ENCODE results near the gene DBH.

DBH gene

DNA sequence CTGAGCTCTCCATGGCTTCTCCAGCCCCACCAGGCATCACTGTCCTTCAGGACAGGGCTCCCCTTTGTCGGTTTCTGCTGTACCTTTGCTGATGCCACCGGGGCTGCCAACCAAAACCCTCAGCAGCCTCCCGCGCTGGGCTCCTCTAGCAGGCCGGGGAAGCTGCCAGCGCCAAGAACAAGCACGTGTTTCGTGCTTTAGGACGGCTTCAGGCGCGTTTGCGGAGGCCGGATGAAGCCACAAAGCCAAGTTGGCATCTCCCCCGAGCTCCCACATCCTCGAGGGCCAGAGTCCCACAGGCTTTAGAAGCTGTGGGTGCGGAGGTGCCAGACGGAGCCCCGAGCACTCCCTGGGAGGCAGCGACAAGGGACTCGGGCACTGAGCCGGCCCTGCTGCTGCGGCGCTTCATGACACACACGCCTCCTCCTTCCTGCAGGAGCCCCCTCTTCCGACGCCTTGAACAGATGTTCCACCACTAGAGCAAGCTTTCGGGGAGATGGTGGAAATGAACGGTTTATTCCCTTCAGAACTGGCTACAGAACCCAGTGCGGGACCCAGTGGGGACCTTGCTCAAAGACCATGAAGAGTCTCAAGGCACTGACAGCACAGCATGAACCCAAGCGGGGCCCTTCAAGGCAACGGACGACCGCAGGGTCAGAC, 65.3 kb downstream of the DBH start:
- peak in 1 of 2 donors; percentile 44 for DNase-seq (ENCODE audit: low read depth in 2 of 2)

DNA sequence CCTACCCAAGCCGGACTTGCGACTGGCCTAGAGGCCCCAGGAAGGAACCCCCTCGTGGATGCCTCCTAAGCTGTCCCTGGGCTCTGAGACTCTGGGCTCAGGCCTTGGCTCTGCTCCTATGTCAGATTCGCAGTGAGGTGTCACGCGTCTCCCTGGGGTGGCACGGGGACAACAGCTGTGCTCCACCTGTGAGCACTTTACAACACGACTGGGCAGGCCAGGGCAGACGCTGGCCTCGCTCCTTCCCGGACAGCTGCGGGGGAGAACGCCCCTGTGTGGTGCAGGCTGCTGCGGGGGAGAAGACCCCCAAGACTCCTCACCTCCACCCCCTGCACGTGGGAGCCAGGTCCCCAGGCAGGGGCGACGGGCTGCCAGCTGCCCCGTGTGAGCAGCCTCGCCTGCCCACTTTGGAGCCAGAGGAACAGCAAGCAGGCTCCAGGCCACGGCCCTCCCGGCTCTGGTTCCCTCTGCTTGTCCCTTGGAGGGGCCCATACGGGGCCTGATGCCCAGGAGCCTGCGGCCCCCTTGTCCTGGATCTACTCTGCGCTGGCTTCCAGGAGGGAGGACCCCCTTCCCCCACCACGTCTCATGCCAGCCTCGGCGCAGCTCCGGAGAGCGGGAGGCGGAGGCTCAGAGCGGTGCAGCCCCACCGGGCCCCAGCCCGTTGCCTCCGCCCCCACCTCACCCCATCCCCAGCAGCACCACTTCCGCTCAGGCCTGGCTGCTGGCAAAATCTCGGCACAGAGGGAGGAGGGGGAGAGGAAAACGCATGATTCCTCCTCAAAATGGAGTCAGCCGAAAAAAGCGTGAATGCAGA, 66.0 kb downstream of the DBH start:
- DNase-seq (ENCODE audit: low read depth in 2 of 2): peak in 1 of 2 donors; percentile 42

DNA sequence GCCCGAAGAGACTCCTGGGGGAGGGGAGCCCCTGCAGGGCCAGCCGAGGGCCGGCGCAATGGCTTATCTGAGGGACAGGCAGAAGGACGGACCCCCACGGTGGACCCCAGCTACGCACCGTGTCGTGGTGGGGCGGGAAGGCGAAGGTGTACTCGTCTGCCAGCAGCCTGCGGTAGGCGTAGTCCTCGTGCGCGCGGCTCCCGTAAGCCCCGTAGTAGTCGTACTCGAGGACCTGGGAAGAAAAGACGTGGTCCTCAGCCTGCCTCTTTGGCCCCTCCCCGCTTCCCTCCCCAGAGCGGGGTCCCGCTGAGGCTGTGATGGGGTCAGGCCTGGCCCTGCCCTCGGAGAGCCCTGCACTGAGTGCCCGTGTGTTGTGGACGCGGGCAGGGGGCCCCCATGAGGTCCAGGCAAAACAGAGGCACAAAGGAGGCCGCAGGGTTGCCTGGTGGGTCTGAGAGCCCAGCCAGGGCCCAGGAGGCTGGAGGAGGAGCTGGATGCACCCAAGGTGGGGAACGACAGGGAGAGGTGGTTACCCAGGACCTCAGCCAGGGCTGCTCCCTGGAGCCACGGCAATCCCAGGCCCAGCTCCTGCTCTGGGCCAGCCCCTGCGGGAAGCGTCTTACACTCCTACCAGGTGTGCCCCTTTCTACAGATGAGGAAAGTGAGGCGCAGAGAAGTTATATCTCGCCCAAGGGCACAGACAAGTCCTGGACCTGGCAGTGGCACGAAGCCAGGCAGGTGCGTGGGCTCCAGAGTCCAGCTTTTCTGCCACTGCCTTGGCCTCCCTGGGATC, 66.8 kb downstream of the DBH start:
- no peak for DNase-seq (ENCODE audit: low read depth in 2 of 2)

DNA sequence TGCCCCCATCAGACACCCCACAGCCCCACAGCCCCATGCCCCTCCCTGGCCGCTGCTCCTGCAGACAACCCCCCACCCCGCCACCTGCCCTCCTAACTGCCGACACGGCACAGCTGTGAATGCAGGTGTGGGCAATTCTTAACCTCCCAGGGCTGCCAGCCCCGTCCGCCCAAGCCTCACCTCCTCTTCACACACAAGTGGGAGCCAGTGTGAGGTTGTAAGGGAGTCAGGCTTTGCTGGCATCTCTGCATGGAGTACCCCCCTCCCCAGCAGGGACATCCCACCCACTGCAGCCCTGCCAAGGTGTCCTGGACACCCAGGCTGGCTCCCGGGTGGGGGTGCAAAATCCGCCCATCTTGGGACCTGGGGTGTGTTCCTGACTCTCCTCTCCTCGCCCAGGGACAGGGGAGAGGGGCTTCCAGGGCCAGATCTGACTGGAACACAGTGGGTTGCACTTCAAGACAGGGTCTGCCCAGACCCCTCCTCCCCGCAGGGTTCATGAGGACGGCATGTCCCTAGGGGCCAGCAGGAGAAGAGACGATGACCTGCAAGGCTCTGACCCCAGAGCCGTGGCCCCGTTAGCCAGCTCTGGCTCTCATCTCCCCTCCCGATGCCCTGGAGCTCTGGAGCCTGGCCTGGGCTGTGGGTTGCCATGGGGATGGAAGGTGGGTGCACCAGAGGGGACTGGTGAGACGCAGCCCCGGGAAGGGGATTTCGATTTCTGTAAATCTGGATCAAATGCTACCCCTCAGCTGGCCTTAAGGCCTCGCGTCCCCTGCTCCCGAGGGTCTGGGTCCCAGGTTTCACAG, 67.6 kb downstream of the DBH start:
- no peak for DNase-seq (ENCODE audit: low read depth in 2 of 2)

DNA sequence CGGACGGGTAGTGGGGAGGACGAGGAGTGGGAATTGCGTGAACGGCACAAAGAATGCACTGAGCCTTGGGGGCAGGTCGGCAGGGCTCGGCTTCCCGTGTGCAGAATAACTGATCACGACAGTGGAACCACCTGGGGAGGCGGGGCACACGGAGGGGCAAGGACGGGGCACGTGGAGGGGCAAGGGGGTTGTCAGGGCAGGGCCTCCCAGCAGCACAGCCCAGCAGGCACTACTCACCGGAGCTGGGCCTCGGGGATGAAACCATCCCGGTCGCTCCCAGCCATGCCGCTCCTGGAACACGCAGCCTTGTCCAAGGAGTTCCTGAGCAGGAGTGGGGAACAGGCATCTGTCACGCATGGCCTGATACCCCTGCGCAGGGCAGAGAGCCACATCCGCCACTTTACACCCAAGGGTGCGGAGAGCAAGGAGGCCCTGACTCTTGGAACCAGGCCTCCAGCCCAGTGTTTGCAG, 68.6 kb downstream of the DBH start:
- DNase-seq (ENCODE audit: low read depth in 2 of 2): no peak

DNA sequence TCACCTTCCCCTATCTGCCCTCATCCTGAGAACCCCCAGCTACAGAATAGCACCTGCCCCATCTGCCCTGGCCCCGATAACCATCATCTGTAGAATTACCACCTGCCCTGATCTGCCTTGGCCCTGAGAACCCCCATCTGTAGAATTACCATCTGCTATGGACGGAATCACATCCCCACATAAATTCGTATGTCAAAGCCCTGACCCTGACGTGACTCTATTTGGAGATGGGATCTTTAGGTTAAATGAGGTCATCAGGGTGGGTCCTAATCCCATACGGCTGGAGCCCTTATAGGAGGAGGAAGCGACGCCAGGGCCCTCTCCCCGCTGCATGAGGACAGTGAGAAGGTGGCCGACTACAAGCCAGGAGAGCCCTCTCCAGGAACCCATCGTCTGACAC, 69.4 kb downstream of the DBH start:
- DNase-seq (ENCODE audit: low read depth in 2 of 2): no peak

DNA sequence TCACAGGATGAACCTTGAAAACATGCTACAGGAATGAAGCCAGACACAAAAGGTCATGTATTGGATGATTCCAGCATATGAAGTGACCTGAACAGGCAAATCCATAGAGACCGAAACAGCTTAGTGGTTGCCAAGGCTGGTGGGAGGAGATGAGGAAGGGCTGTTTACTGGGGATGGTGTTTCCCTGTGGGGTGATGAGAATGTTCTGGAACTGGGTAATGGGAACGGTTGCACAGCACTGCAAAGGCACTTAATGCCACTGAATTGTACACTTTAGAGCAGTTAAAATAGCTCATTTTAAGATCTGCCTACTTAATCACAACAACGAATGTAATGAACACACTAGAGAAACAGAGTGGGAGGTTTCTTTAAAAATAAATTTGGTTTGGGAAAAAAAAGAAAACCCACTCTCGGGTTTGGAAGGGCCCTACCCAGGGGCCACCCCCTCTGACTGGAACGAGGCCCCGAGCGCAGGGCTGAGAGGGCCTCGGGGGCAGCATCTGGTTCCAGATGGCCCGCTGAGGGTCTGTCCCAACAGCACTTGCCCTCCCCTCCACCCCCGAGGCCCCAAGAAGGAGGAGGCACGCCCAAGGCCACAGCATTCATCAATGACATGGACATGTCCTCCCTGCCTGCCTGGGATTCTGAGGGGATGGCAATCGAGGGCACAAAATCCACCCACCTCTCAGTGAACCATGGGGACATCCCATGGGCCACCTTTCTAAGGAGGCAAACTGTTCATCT, 70.3 kb downstream of the DBH start:
- no peak for DNase-seq (ENCODE audit: low read depth in 2 of 2)

DNA sequence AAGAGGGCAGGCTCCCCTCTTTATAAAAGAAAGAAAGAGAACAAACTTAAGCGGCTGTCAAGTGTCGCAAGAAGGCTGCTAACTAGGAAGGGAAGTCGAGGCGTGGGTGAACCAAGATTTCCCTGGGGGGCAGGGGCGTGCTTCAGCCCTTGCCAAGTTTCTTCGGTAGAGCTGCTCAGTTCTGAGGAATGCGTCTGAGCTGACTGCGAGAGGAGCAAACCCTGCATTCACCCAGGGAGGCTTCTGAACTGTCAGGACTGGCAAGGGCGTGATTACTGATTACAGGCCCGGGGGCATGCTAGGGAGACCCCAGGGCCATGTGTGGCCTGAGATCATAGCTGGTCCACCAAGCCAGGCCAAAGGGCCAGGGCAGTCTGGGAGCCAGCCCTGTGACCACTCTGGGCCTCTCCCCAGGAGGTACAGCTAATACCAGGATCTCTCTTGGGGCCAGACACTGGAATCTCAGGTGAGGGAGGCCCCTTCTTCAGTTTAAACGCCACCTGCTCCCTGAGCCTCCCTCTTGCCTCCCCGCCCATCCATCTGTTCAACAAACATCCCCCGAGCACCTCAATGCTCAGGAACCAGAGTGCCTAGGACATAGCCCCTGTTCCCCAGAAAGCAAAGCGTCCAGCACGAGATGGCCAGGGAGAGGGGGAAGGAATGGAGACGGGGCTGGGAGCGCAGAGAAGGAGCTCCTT, 71.1 kb downstream of the DBH start:
- no peak for DNase-seq (ENCODE audit: low read depth in 2 of 2)

DNA sequence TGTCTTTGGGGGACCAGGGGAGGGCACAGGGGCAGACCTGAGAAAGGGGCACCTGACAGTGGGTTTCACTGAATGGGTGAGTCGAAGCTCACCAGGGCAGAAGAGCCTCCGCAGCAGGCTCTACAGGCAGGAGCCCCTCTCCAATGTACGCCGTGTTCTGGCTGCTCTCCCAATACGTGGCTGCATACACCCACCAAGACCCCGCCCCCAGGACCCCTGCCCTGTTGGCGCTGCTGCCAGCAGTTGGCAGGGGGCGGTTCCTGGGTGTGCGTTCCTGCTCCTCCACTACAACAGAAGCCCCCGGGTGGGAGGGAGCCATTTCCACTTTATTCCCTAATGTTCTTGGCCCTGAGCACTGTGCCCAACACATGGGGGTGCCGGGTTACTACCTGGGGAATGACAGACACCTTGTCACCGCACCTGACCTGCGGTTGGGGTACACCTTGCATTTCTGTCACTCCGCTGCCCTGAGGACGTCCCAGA, 71.6 kb downstream of the DBH start:
- DNase-seq (ENCODE audit: low read depth in 2 of 2): no peak

DNA sequence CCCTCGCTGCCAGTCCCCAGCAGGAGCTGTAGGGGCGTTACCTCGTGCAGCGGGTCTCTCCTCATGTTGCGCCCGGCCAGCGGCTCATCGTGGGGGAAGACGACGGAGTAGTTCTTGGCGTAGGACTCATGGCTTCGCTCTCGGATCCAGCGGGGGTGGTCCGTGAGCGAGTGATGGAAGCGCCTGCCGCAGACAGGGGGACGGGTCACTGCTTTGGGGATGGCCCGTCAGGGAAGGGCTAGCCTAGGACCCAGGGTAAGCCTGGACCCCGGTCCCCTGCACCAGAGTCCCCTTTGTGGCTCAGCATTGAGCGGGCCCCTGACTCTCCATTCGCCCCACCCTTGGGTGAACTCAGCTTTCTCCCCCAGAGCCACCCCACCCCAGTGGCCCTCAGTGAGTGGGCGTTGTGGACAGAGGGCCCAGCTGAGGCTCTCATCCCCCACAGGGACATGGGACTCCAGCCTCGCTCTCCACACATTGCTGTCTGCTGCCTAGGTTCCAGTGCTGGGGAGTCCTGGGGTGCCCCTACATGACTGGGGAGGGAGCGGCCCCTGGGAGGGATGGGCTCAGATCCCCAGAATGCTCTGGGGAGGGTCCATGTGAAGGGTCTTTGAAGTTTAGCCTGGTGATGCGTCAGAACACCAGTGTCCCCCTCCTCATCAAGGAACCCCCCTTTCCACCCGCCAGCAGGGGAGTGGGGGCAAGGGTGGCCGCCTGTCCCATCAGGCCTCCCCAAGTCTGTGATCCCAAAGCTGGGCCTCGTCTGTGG, 72.3 kb downstream of the DBH start:
- no peak for DNase-seq (ENCODE audit: low read depth in 2 of 2)

Measured in stimulated activated CD8-positive, alpha-beta memory T cell treated with anti-CD3 and anti-CD28 coated beads, Interleukin-15, amount 100 ng/mL, for 4 hours (primary cell).